MCF 10A (cell line): ENCODE data around the gene STT3B. TPM values are rescaled to one million over a fixed set of nuclear protein-coding genes. Genes with fewer than 3 reads are reported as not detected.

ENCODE experiments used
- BruUV-seq: library from RNA; stranded (reverse); fragments of 400-500 nt; replicated peaks from 2 replicates; lab custom pipeline; 2021; lab: Mats Ljungman, UMichigan
- CTCF ChIA-PET: fragments of 300-600 bp; sonication (Branson Sonifier 250); formaldehyde crosslinking; extraction: SDS; loops from one replicate; lab custom pipeline; 2021; ENCODE audit warnings: antibody characterized with exemption, inconsistent platforms; lab: Yijun Ruan, JAX
- POLR2A ChIA-PET: fragments of 300-600, 350-650 bp; sonication (Branson Sonifier 250); formaldehyde crosslinking; extraction: SDS; loops from one replicate; lab custom pipeline; 2020; ENCODE audit warnings: antibody characterized with exemption, inconsistent platforms; lab: Yijun Ruan, JAX
- DNase-seq: peaks from one replicate; pipeline ENCODE4 v3.0.0-alpha.2; 2018; ENCODE audit not compliant: unreplicated experiment
- H3K27ac Mint-ChIP-seq: one replicate; pipeline ENCODE4 v1.8.0; 2022; ENCODE audit warnings: mild to moderate bottlenecking, low read depth, mixed read lengths; ENCODE audit not compliant: unreplicated experiment
- H3K27me3 Mint-ChIP-seq: one replicate; pipeline ENCODE4 v1.8.0; 2022; ENCODE audit warnings: mixed read lengths; ENCODE audit not compliant: insufficient read depth, unreplicated experiment
- H3K36me3 Mint-ChIP-seq: one replicate; pipeline ENCODE4 v1.8.0; 2022; ENCODE audit warnings: mild to moderate bottlenecking, moderate library complexity, mixed read lengths; ENCODE audit not compliant: insufficient read depth, unreplicated experiment
- H3K4me1 Mint-ChIP-seq: one replicate; pipeline ENCODE4 v1.8.0; 2022; ENCODE audit warnings: mixed read lengths; ENCODE audit not compliant: insufficient read depth, unreplicated experiment
- H3K4me3 Mint-ChIP-seq: one replicate; pipeline ENCODE4 v1.8.0; 2022; ENCODE audit warnings: mild to moderate bottlenecking, moderate library complexity, mixed read lengths; ENCODE audit not compliant: unreplicated experiment
- H3K9me3 Mint-ChIP-seq: one replicate; pipeline ENCODE4 v1.8.0; 2022; ENCODE audit warnings: mixed read lengths; ENCODE audit not compliant: unreplicated experiment
- CTCF ChIP-seq: fragments of 200-600 bp; IDR thresholded peaks from one replicate; pipeline ENCODE4 v1.8.0; 2022; ENCODE audit warnings: antibody characterized with exemption, mild to moderate bottlenecking; ENCODE audit not compliant: unreplicated experiment
- intact Hi-C: fragments of 100-400 bp; cut with micrococcal nuclease; formaldehyde crosslinking; loops from 2 replicates; pipeline ENCODE4 v1.14.1; 2022
- total RNA-seq: library from RNA; stranded (reverse); gene quantifications from 2 replicates; pipeline ENCODE4 v1.2.3, GENCODE V29; 2022

STT3B gene
- total RNA-seq, 1 experiment from 2014 or later, result 118 TPM

DNA sequence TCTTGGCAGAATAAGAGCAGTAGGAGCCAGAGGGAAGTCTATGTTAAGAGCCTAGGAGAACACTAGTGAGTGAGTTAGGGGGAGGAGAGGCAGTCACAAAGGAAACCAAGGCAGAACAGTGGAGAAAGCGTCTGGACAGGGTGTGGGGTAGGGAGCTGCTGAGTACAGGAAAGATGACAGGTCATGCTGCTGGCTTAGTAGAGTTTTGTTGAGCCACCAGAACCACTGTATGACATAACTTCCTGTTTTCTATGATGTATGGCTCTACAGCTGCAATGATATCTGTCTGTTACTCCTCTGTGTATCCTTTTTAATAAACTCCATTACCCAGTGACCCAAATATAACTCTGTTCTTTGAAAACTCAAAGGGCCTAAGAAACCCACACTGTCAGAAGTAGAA lies 10.6 kb upstream of the STT3B start:
- Mint-ChIP-seq H3K4me3 (no peak overlapping the region), H3K27ac (no peak overlapping the region), H3K27me3 (no peaks in the 10 kb centered on the region), H3K36me3 (no peaks in the 10 kb centered on the region), H3K9me3 (no peaks in the 10 kb centered on the region), H3K4me1 (no peaks in the 10 kb centered on the region)
- no peak for TF ChIP-seq CTCF
- POLR2A ChIA-PET, result interaction anchor here (3.6 kb wide), 1 partner anchor 10 kb away, joined by 29 read pairs; the partner anchor contains the start of gene STT3B
- CTCF ChIA-PET, result interaction anchor here (1.0 kb wide), 1 partner anchor 9 kb away, joined by 3 read pairs; no protein-coding TSS in a partner anchor
- intact Hi-C loops, result no loop called here
- BruUV-seq, result no TSS peak
- no peak for DNase-seq

- TF ChIP-seq CTCF, result no peak
- H3K4me1 Mint-ChIP-seq, result no peaks in the 10 kb centered on the region
- no peaks in the 10 kb centered on the region for H3K36me3 Mint-ChIP-seq
- H3K27ac Mint-ChIP-seq, result no peak overlapping the region
- ChIA-PET POLR2A (interaction anchor here (3.6 kb wide), 1 partner anchor 9 kb away, joined by 29 read pairs; the partner anchor contains the start of gene STT3B), CTCF (no interaction called here)
- intact Hi-C loops, result no loop called here
- no peak for DNase-seq
- H3K9me3 Mint-ChIP-seq, result no peaks in the 10 kb centered on the region
- H3K4me3 Mint-ChIP-seq, result no peak overlapping the region
- no TSS peak for BruUV-seq
- no peaks in the 10 kb centered on the region for H3K27me3 Mint-ChIP-seq
Measured at GRCh38 chr3:31523543-31523942, 9.2 kb upstream of the STT3B start.

DNA sequence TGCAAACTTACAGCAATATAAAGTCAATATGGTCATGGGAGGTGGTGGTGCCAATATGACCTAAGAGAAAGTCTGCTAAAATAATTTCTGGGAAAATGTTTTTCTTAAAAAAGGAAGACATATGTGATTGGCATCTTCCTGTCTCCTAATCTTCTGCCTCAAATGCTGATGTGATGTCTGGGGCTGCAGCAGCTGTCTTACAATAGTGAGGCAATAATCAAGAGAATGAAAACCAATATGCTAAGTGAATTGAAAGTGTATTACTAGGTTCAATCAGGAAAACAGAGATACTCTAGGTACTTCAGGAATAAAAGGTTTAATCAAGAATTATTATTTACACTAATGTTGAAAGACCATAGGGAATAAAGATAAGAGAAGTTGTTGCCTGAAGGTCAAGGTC lies 7.2 kb upstream of the STT3B start:
- POLR2A ChIA-PET, result no interaction called here

DNA sequence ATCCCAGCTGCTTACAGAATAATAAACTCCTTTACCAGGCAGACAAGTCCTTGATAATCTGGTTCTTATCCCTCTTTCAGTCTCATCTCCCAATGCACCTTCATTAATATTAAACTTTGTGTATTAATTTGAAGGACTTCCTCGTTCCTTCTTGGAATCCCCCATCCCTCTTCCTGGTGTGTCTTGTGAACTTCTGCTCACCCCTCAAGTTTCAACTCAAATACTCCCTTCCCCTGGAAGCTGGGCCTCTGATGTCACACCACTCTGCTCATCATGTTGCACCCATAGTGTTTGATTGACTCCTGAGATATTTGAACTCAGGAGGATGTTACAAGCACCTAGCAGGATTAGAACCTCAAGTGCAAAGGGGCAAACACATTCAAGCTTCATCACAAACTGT lies 3.3 kb upstream of the STT3B start:
- BruUV-seq, result no TSS peak
- ChIA-PET CTCF (no interaction called here), POLR2A (interaction anchor here (1.0 to 1.4 kb wide), 2 partner anchors 10 to 14 kb away, joined by 3 to 4 read pairs; no protein-coding TSS in a partner anchor)
- H3K9me3 Mint-ChIP-seq, result no peaks in the 10 kb centered on the region
- H3K27ac Mint-ChIP-seq, result no peak overlapping the region
- intact Hi-C loops, result no loop called here
- H3K36me3 Mint-ChIP-seq, result peaks cover 6% of the 10 kb centered on the region
- H3K4me1 Mint-ChIP-seq, result no peaks in the 10 kb centered on the region
- H3K27me3 Mint-ChIP-seq, result no peaks in the 10 kb centered on the region
- H3K4me3 Mint-ChIP-seq, result no peak overlapping the region
- DNase-seq, result no peak
- no peak for TF ChIP-seq CTCF

More for the DNA sequence above, 7.2 kb upstream of the STT3B start:
- Mint-ChIP-seq H3K4me1 (no peaks in the 10 kb centered on the region), H3K9me3 (no peaks in the 10 kb centered on the region), H3K27ac (no peak overlapping the region), H3K4me3 (no peak overlapping the region), H3K36me3 (no peaks in the 10 kb centered on the region), H3K27me3 (no peaks in the 10 kb centered on the region)
- CTCF ChIA-PET, result interaction anchor here (0.9 kb wide), 1 partner anchor 272 kb away, joined by 3 read pairs; no protein-coding TSS in a partner anchor
- TF ChIP-seq CTCF, result no peak
- no peak for DNase-seq
- intact Hi-C loops, result no loop called here
- no TSS peak for BruUV-seq
